Stomach (tissue), 4 donors: ENCODE measurements around the gene ACE.

ENCODE experiments used
- EP300 ChIP-seq: sonication (generic); formaldehyde crosslinking; IDR thresholded peaks from one replicate; pipeline ENCODE4 v1.6.1; 2017; ENCODE audit warnings: antibody characterized with exemption
- POLR2A ChIP-seq, 4 donors: fragments of 450-650 bp; IDR thresholded peaks; one replicate each; pipeline ENCODE4 v1.6.1; 2016; ENCODE audit warnings: antibody characterized with exemption in 4 of 4, control low read depth in 2 of 4, mild to moderate bottlenecking in 1 of 4, moderate library complexity in 1 of 4
- POLR2AphosphoS5 ChIP-seq, 3 donors: sonication (generic); formaldehyde crosslinking; IDR thresholded peaks; one replicate each; pipeline ENCODE4 v1.6.1; 2016; ENCODE audit warnings: antibody characterized with exemption in 3 of 3
- TF ChIP-seq, protein P1 (sequence below), 7 experiments: fragments of 450-650 bp in 4 of 7; fragments of 200-600 bp in 3 of 7; sonication (generic) in 3 of 7; IDR thresholded peaks; one replicate each; pipeline ENCODE4 v1.5.1; 2016 to 2019; ENCODE audit warnings: antibody characterized with exemption in 7 of 7, control low read depth in 2 of 7, mild to moderate bottlenecking in 1 of 7

DNA sequence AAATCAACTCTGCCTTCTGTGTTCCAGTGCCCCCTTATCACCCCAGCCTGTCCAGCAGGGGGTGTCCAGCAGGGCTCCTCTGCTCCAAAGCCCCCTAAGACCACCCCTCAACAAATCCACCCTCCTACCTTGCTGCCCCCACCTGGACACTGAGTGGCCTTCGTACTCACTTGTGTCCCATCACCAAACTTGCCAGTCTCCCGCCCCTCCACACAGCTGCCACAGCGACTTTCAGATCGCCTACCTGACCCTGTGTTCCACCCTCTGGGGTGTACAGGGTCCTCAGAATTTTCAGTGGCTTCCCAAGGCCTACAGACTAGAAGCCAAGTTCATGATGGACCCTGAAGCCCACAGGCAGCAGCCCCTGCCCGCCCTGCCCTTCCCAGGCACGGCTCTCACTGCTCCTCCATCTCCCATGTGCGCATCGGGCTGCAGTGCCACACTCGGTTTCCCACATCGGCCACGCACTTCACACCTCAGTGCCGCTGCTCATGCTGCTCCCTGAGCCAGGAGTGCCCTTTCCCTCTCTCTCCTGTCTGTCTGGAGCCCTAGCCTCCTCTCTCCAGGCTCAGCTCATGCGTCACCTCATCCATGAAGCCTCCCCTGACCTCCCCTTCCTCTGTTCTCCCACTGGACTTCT lies 58.1 kb downstream of the ACE start:
- TF ChIP-seq POLR2AphosphoS5 (IDR thresholded peaks at IDR 0.05): no peak
- TF ChIP-seq, protein P1, sequence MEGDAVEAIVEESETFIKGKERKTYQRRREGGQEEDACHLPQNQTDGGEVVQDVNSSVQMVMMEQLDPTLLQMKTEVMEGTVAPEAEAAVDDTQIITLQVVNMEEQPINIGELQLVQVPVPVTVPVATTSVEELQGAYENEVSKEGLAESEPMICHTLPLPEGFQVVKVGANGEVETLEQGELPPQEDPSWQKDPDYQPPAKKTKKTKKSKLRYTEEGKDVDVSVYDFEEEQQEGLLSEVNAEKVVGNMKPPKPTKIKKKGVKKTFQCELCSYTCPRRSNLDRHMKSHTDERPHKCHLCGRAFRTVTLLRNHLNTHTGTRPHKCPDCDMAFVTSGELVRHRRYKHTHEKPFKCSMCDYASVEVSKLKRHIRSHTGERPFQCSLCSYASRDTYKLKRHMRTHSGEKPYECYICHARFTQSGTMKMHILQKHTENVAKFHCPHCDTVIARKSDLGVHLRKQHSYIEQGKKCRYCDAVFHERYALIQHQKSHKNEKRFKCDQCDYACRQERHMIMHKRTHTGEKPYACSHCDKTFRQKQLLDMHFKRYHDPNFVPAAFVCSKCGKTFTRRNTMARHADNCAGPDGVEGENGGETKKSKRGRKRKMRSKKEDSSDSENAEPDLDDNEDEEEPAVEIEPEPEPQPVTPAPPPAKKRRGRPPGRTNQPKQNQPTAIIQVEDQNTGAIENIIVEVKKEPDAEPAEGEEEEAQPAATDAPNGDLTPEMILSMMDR (IDR thresholded peaks at IDR 0.05): no peak
- TF ChIP-seq POLR2A (IDR thresholded peaks at IDR 0.05): no peak
- TF ChIP-seq EP300: no peak
